GM13977 (cell line): ENCODE results near the gene GYS1.

Experiments used
- DNase-seq: peaks from one replicate; pipeline ENCODE4 v3.0.0; 2012; ENCODE audit warnings: low spot score
- CTCF ChIP-seq: IDR thresholded peaks from 2 replicates; pipeline ENCODE4 v1.5.1; 2012; ENCODE audit warnings: mild to moderate bottlenecking, control low read depth; ENCODE audit not compliant: insufficient read depth; ENCODE audit errors: extremely low read depth, missing control alignments
- in situ Hi-C: fragments of 300-500 bp; cut with MboI; formaldehyde crosslinking; loops from one replicate; pipeline ENCODE4 v1.12.0; 2022; ENCODE audit warnings: low sequenced_read_pairs, low pct_unique_long_range_greater_than_20kb, mixed read lengths, inconsistent platforms; ENCODE audit not compliant: unreplicated experiment

Gene GYS1

DNA sequence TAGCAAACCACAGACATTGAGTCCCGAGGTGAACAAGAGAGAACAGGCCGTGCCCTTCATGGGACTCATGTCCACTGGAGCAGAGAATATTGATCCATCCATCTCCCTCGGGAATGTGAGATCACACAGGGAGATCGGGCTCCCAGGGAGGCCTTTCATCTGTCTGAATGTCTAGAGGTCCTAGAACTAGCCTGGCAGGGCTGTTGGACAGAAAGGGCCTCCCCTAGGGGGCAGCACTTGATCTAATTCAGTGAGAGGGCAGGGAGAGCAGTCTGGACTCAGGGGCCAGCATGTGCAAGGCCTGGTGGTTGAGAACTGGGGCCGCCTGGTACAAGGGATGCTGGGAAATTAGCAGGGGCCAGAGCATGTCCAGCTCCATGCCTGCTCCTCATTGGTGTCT lies 4.9 kb upstream of the GYS1 start:
- peak; percentile 71 for TF ChIP-seq CTCF
- no peak for DNase-seq
- in situ Hi-C loops = no loop called here

DNA sequence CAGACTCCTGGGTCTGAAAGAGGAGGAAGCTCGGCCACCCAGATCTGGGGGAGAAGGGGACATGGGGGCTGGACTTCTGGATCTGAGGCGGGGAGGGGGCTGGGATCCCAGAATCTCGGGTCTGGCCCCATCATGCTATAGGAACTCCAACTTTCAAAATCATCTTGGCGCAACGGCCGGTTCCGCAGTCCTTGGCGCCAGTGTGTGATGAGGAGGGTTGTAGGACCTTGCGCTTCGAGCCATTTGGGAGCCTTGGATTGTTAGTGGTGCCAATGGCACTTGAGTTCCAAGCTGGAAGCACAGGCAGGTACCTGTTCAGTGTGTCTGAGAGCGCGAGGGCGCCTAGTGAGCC lies 902 bp upstream of the GYS1 start:
- TF ChIP-seq CTCF = no peak
- DNase-seq = no peak
- in situ Hi-C loops = no loop called here

GRCh38 chr19:48992581-48993174 lies 431 bp downstream of the GYS1 start:
- in situ Hi-C loops = no loop called here
- no peak for TF ChIP-seq CTCF
- no peak for DNase-seq

GRCh38 chr19:48991873-48992580 lies 1.1 kb downstream of the GYS1 start:
- peak; percentile 69 for DNase-seq
- in situ Hi-C loops = no loop called here
- TF ChIP-seq CTCF = no peak

- no peak for DNase-seq
- no peak for TF ChIP-seq CTCF
- in situ Hi-C loops = no loop called here
Measured at GRCh38 chr19:48991011-48991609, 2.0 kb downstream of the GYS1 start.

DNA sequence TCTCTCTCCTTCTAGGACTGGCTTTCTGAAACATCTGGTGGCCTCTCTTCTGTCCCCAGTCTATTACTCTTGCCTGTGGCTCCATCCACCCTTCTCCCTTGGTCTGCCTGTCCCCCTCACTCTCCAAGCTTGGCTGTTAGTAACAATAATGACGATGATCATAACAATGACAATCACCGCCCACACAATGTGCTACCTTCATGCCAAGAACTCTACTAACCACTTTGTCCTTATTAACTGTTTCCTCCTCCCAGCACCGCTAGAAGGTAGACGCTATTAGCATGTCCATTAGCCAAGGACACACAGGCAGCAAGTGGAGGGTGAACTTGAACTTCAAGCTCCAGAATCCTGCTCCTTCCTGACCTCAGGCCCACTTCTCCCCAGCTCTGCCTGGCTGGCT lies 2.7 kb downstream of the GYS1 start:
- TF ChIP-seq CTCF = no peak
- DNase-seq = no peak
- in situ Hi-C loops = no loop called here
